Mammary epithelial cell (primary cell): Measurements from ENCODE around the gene ERC1.

ENCODE experiments used
- CTCF ChIP-seq, 2 donors: IDR thresholded peaks in 1 of 2; conservative IDR thresholded peaks in 1 of 2; 2 replicates each; pipeline ENCODE4 v1.5.1; 2011 to 2012; ENCODE audit warnings: inconsistent platforms in 2 of 2, low read length in 2 of 2, mild to moderate bottlenecking in 2 of 2, control low read depth in 1 of 2, low read depth in 1 of 2; ENCODE audit not compliant: insufficient read depth in 1 of 2; ENCODE audit errors: extremely low read depth in 1 of 2
- EZH2 ChIP-seq: IDR thresholded peaks from 2 replicates; pipeline ENCODE4 v1.6.1; 2012; ENCODE audit warnings: low read length, inconsistent platforms, borderline replicate concordance

- no peak for TF ChIP-seq CTCF (conservative IDR thresholded peaks at IDR 0.05 in 1 of 2, IDR thresholded peaks at IDR 0.05 in 1 of 2; ENCODE audit: extremely low read depth in 1 of 2, insufficient read depth in 1 of 2, low read depth in 1 of 2, low read length in 2 of 2)
- no peak for TF ChIP-seq EZH2
Measured at GRCh38 chr12:1510056-1510812, 519.2 kb downstream of the ERC1 start.
